K562 (cell line): Measurements from ENCODE around the gene PTPMT1. TPM values are rescaled to one million over a fixed set of nuclear protein-coding genes. Genes with fewer than 3 reads are reported as not detected.

ENCODE experiments used
- ARID4B ChIP-seq: sonication (generic); formaldehyde crosslinking; IDR thresholded peaks from 2 replicates; pipeline ENCODE4 v1.8.0; 2022; ENCODE audit warnings: mild to moderate bottlenecking, missing genetic modification reagents
- ATF7 ChIP-seq: fragments of 450-650 bp; IDR thresholded peaks from 2 replicates; pipeline ENCODE4 v1.7.1; 2014; ENCODE audit warnings: mild to moderate bottlenecking, moderate library complexity
- DIDO1 ChIP-seq: fragments of 450-650 bp; IDR thresholded peaks from 2 replicates; pipeline ENCODE4 v1.6.1; 2016; ENCODE audit warnings: low read depth, missing biosample characterization, missing genetic modification characterization
- HSF4 ChIP-seq: fragments of 250-450 bp; sonication (Bioruptor Pico); IDR thresholded peaks from 2 replicates; pipeline ENCODE4 v2.1.2; 2022; ENCODE audit warnings: mild to moderate bottlenecking, moderate library complexity, borderline replicate concordance
- IFI16 ChIP-seq: fragments of 250-450 bp; sonication (Bioruptor Pico); IDR thresholded peaks from 2 replicates; pipeline ENCODE4 v2.1.2; 2022; ENCODE audit warnings: mild to moderate bottlenecking, inconsistent platforms
- L3MBTL2 ChIP-seq: fragments of 450-650 bp; IDR thresholded peaks from 2 replicates; pipeline ENCODE4 v1.6.1; 2016; ENCODE audit warnings: mild to moderate bottlenecking, moderate library complexity
- NFXL1 ChIP-seq: fragments of 450-650 bp; formaldehyde crosslinking; IDR thresholded peaks from 2 replicates; pipeline ENCODE4 v1.4.0; 2021; ENCODE audit warnings: mild to moderate bottlenecking
- POLR2AphosphoS2 ChIP-seq: IDR thresholded peaks from 2 replicates; pipeline ENCODE4 v1.6.1; 2012; ENCODE audit warnings: low read length, improper control_type of control experiment
- POLR2G ChIP-seq: fragments of 200-400 bp; formaldehyde crosslinking; IDR thresholded peaks from 2 replicates; pipeline ENCODE4 v1.6.1; 2017; ENCODE audit warnings: low read depth, mild to moderate bottlenecking, antibody characterized with exemption, low read length, moderate library complexity
- PTTG1 ChIP-seq: fragments of 450-650 bp; IDR thresholded peaks from 2 replicates; pipeline ENCODE4 v1.6.1; 2016; ENCODE audit warnings: low read depth, mild to moderate bottlenecking, missing genetic modification characterization, missing compliant biosample characterization
- TCF7L2 ChIP-seq: fragments of 150-350 bp; IDR thresholded peaks from 2 replicates; pipeline ENCODE4 v1.6.1; 2016; ENCODE audit warnings: low read depth, mild to moderate bottlenecking, low read length, moderate library complexity
- TFE3 ChIP-seq: fragments of 450-650 bp; formaldehyde crosslinking; IDR thresholded peaks from 2 replicates; pipeline ENCODE4 v1.4.0; 2020; ENCODE audit warnings: mild to moderate bottlenecking, mixed read lengths
- THAP12 ChIP-seq: fragments of 250-450 bp; sonication (Bioruptor Pico); IDR thresholded peaks from 2 replicates; pipeline ENCODE4 v1.9.0; 2021; ENCODE audit warnings: mild to moderate bottlenecking, inconsistent platforms
- USF1 ChIP-seq: sonication (generic); formaldehyde crosslinking; IDR thresholded peaks from 2 replicates; pipeline ENCODE4 v1.9.0; 2022; ENCODE audit warnings: mild to moderate bottlenecking, missing genetic modification reagents
- ZBTB8A ChIP-seq: fragments of 450-650 bp; IDR thresholded peaks from 2 replicates; pipeline ENCODE4 v1.6.1; 2018; ENCODE audit warnings: mild to moderate bottlenecking, moderate library complexity; ENCODE audit not compliant: partially characterized antibody
- ZC3H8 ChIP-seq: fragments of 450-650 bp; IDR thresholded peaks from 2 replicates; pipeline ENCODE4 v1.6.1; 2017
- ZNF277 ChIP-seq: fragments of 250-450 bp; sonication (Bioruptor Pico); IDR thresholded peaks from 2 replicates; pipeline ENCODE4 v1.8.0; 2022; ENCODE audit warnings: inconsistent platforms, mild to moderate bottlenecking, moderate library complexity, borderline replicate concordance
- polyA plus RNA-seq, 8 experiments: library from polyadenylated mRNA; depleted of rRNA in 4 of 8; stranded (reverse) in 5 of 8; unstranded in 3 of 8; fragments of >200 nt; fragmentation: Nextera tagmentation in 2 of 8; fragmentation: Illumina TruSeq in 1 of 8; extraction: Ambion mirVana in 2 of 8; extraction: Trizol in 1 of 8; gene quantifications; 2 replicates each; pipeline versions ENCODE4 v1.2.1 to v1.2.3, GENCODE V29; 2011 to 2014; ENCODE audit warnings: inconsistent platforms in 1 of 8, missing spikeins in 1 of 8
- total RNA-seq, 7 experiments: library from RNA; depleted of rRNA in 6 of 7; stranded (reverse); fragments of >200 nt in 6 of 7; fragmentation: Illumina TruSeq in 2 of 7; extraction: Trizol in 2 of 7; gene quantifications; 2 replicates each; pipeline versions ENCODE4 v1.2.1 to v1.2.3, GENCODE V29; 2011 to 2021; ENCODE audit warnings: low replicate concordance in 1 of 7

PTPMT1 gene
- total and polyA plus RNA-seq, 9 of the 15 experiments (the other 6 are each of a cell fraction or from before 2014, with no cell fraction given) = 10.4 to 140 (median 67.2) TPM

GRCh38 chr11:47565340-47566148 lies at the start of gene PTPMT1 (continued):
- no peak for TF ChIP-seq ZNF277 (CRISPR knock-in tag)
- TF ChIP-seq PTTG1 (tag) = no peak
- peak; percentile 25; the same call in 1 of the 2 replicates for TF ChIP-seq USF1 (CRISPR knock-in tag)
- TF ChIP-seq ATF7 = no peak; the same call in 1 of the 2 replicates
- TF ChIP-seq POLR2G = peak; percentile 99
- TF ChIP-seq ZBTB8A = no peak
- no peak for TF ChIP-seq TCF7L2
- TF ChIP-seq DIDO1 (tag) = no peak
- TF ChIP-seq NFXL1 (CRISPR knock-in tag) = no peak
- TF ChIP-seq L3MBTL2 = peak; percentile 97
- peak; percentile 5; the same call in 1 of the 2 replicates for TF ChIP-seq ARID4B (CRISPR knock-in tag)
- no peak for TF ChIP-seq ZC3H8
- no peak for TF ChIP-seq IFI16 (CRISPR knock-in tag)
- TF ChIP-seq POLR2AphosphoS2 = no peak
- 0 out of 2 replicates have a peak, but pooled peaks have one; percentile 4 for TF ChIP-seq HSF4 (CRISPR knock-in tag)
- TF ChIP-seq THAP12 (CRISPR knock-in tag) = peak; percentile 49; the same call in 1 of the 2 replicates
- TF ChIP-seq TFE3 (CRISPR knock-in tag) = no peak
